DND-41 (cell line): ENCODE measurements around the gene MAP2K2.

Source experiments
- ATAC-seq: fragments of 200-7000 bp; cut with Tn5 transposase; 3 replicates; pipeline ENCODE4 v1.9.1; 2021; ENCODE audit warnings: low read depth; ENCODE audit not compliant: insufficient read depth
- DNase-seq: peaks from one replicate; pipeline ENCODE4 v3.0.0-alpha.2; 2020
- H2AFZ ChIP-seq: 2 replicates; pipeline ENCODE4 v1.6.0; 2012; ENCODE audit warnings: low read depth, low read length
- H3K27ac ChIP-seq: 2 replicates; pipeline ENCODE4 v1.5.1; 2012; ENCODE audit warnings: low read length, inconsistent platforms
- H3K27me3 ChIP-seq: fragments of 200-600 bp; sonication (generic); 2 replicates; pipeline ENCODE4 v1.6.0; 2012; ENCODE audit warnings: low read length, mild to moderate bottlenecking, inconsistent platforms; ENCODE audit not compliant: insufficient read depth, poor library complexity
- H3K36me3 ChIP-seq: 2 replicates; pipeline ENCODE4 v1.5.1; 2012; ENCODE audit warnings: low read length, inconsistent platforms; ENCODE audit not compliant: insufficient read depth
- H3K4me1 ChIP-seq: 2 replicates; pipeline ENCODE4 v1.5.1; 2012; ENCODE audit warnings: mild to moderate bottlenecking, low read length; ENCODE audit not compliant: insufficient read depth
- H3K4me2 ChIP-seq: 2 replicates; pipeline ENCODE4 v1.6.0; 2012; ENCODE audit warnings: mild to moderate bottlenecking, moderate library complexity, low read length, inconsistent platforms; ENCODE audit not compliant: insufficient read depth
- H3K4me3 ChIP-seq, 2 experiments: fragments of 200-600 bp in 1 of 2; shearing (Covaris generic) in 1 of 2; 2 replicates each; pipeline ENCODE4 v1.5.1; 2012 to 2016; ENCODE audit warnings: inconsistent platforms in 2 of 2, low read length in 2 of 2, mild to moderate bottlenecking in 2 of 2, low read depth in 1 of 2, moderate library complexity in 1 of 2
- H3K79me2 ChIP-seq: 2 replicates; pipeline ENCODE4 v1.6.0; 2012; ENCODE audit warnings: low read length, inconsistent platforms; ENCODE audit not compliant: insufficient read depth
- H3K9ac ChIP-seq: 2 replicates; pipeline ENCODE4 v1.6.0; 2012; ENCODE audit warnings: low read depth, mild to moderate bottlenecking, inconsistent platforms, low read length, moderate library complexity
- H3K9me3 ChIP-seq: 2 replicates; pipeline ENCODE4 v1.5.1; 2012; ENCODE audit warnings: low read length, moderate library complexity, mild to moderate bottlenecking, inconsistent platforms; ENCODE audit not compliant: insufficient read depth, severe bottlenecking
- H4K20me1 ChIP-seq: 2 replicates; pipeline ENCODE4 v1.6.0; 2012; ENCODE audit warnings: low read length; ENCODE audit not compliant: insufficient read depth
- CTCF ChIP-seq: IDR thresholded peaks from 2 replicates; pipeline ENCODE4 v1.5.1; 2012; ENCODE audit warnings: borderline replicate concordance, low read length, moderate library complexity, mild to moderate bottlenecking; ENCODE audit not compliant: poor library complexity, severe bottlenecking; ENCODE audit errors: extremely low read depth
- EZH2 ChIP-seq: IDR thresholded peaks from 3 replicates; pipeline ENCODE4 v1.6.1; 2012; ENCODE audit warnings: borderline replicate concordance, low read depth, mild to moderate bottlenecking, moderate library complexity, low read length, inconsistent platforms; ENCODE audit not compliant: severe bottlenecking

Gene MAP2K2

GRCh38 chr19:4071610-4072009, 52.3 kb downstream of the MAP2K2 start:
- no peaks in the 10 kb centered on the region for H4K20me1 ChIP-seq
- no peaks in the 10 kb centered on the region for H3K27me3 ChIP-seq
- H3K79me2 ChIP-seq, result peaks cover 9% of the 10 kb centered on the region; the same call in 1 of the 2 replicates
- no peak for DNase-seq
- no peak overlapping the region for H3K27ac ChIP-seq
- H3K9ac ChIP-seq, result no peak overlapping the region
- H3K4me2 ChIP-seq, result no peak overlapping the region
- no peak overlapping the region for H3K4me3 ChIP-seq
- ATAC-seq, result no peak
- TF ChIP-seq CTCF, result no peak
- no peak for TF ChIP-seq EZH2
- no peaks in the 10 kb centered on the region for H3K9me3 ChIP-seq
- no peaks in the 10 kb centered on the region for H3K36me3 ChIP-seq
- H3K4me1 ChIP-seq, result peaks cover 12% of the 10 kb centered on the region
- H2AFZ ChIP-seq, result no peak overlapping the region

GRCh38 chr19:4069331-4069959, 54.5 kb downstream of the MAP2K2 start:
- H3K4me1 ChIP-seq, result peaks cover 19% of the 10 kb centered on the region
- peaks cover 5% of the 10 kb centered on the region for H4K20me1 ChIP-seq
- no peak overlapping the region for H3K9ac ChIP-seq
- peak; percentile 52 for DNase-seq
- peak overlapping the region; percentile 40; the same call in 1 of the 2 replicates for H3K4me2 ChIP-seq
- peak overlapping the region in 1 of 2 experiments; percentile 16; a peak in 1 of 4 replicates for H3K4me3 ChIP-seq
- H3K9me3 ChIP-seq, result no peaks in the 10 kb centered on the region
- peaks cover 4% of the 10 kb centered on the region; the same call in 1 of the 2 replicates for H3K36me3 ChIP-seq
- TF ChIP-seq CTCF (no peak), EZH2 (no peak)
- peaks cover 22% of the 10 kb centered on the region for H3K79me2 ChIP-seq
- no peak overlapping the region for H2AFZ ChIP-seq
- ATAC-seq, result no peak
- H3K27ac ChIP-seq, result no peak overlapping the region
- no peaks in the 10 kb centered on the region for H3K27me3 ChIP-seq

GRCh38 chr19:4068047-4068966, 55.6 kb downstream of the MAP2K2 start:
- H3K9me3 ChIP-seq, result no peaks in the 10 kb centered on the region
- H3K79me2 ChIP-seq, result peaks cover 33% of the 10 kb centered on the region
- H3K27me3 ChIP-seq, result no peaks in the 10 kb centered on the region
- peak overlapping the region; percentile 58 for H3K4me2 ChIP-seq
- H3K36me3 ChIP-seq, result peaks cover 15% of the 10 kb centered on the region
- peak overlapping the region; percentile 99 for H3K9ac ChIP-seq
- peaks cover 30% of the 10 kb centered on the region for H3K4me1 ChIP-seq
- H4K20me1 ChIP-seq, result peaks cover 16% of the 10 kb centered on the region
- DNase-seq (no peak), ATAC-seq (no peak)
- H3K27ac ChIP-seq, result peak overlapping the region; percentile 74
- TF ChIP-seq EZH2 (no peak), CTCF (no peak)
- H2AFZ ChIP-seq, result peak overlapping the region; percentile 73; the same call in 1 of the 2 replicates
- H3K4me3 ChIP-seq, result peak overlapping the region; percentile 78 to 94; a peak in 3 of 4 replicates
